Activated CD4-positive, CD25-positive, alpha-beta regulatory T cell treated with anti-CD3 and anti-CD28 coated beads, Interleukin-2, amount 50 U/mL, for 24 hours (primary cell): ENCODE data around the gene CDK4.

ENCODE experiments used
- ATAC-seq, 2 donors: fragments of 150-1000 bp; cut with Tn5 transposase; one replicate each; pipeline ENCODE4 v1.10.0; 2021; ENCODE audit warnings: mild to moderate bottlenecking in 1 of 2, moderate library complexity in 1 of 2

The CDK4 gene

DNA sequence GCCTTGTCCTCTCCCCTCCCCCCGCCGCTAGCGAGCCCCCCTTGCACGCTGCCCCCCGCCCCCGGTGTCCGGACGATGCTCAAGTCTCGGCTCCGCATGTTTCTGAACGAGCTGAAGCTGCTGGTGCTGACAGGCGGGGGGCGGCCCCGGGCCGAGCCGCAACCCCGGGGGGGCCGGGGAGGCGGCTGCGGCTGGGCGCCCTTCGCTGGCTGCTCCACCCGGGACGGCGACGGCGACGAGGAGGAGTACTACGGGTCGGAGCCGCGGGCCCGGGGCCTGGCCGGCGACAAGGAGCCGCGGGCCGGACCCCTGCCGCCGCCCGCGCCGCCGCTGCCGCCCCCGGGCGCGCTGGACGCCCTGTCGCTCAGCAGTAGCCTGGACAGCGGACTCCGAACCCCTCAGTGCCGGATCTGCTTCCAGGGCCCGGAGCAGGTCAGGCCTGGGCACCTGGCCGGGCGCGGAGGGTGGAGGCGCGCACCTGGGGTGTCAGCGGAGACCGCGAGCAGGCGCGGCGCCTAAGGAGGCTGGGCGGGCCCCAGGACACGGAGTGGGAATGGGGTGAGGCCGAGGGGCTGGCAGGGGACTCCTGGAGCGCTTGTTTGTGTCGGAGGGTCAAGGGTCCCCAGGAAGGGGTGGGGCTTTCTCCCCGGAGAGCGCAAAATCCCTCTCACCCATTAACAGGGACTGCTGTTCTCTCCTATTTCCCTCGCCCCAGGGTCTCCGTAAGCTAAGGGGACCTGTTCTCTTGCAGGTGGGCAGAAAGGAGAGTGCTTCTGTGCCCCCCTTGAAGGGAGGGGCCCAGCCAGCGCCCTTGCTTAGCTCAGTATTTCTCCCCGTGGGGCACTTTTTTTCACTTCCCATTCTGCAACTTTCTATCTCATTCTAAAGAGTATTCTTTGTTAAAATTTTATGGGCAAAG lies 3.6 kb upstream of the CDK4 start:
- ATAC-seq, result no peak

DNA sequence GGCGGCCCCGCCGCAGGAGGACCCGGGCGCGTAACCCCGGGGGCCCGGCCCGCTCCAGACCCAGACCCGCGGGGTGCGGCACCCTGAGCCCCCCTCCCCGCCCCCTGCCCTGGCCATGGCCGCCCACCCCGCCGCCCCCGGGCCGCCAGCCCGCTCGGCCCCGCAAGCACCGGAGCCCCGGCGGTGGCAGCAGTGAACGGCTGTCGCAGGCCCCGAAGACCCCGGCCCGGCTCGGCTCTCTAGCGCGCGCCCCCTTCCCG lies 3.0 kb upstream of the CDK4 start:
- ATAC-seq, result no peak

GRCh38 chr12:57754411-57755193 lies 2.5 kb upstream of the CDK4 start, which contains the start of gene MARCHF9:
Gene MARCHF9 (plus strand): TSS chr12:57755103. CDS start chr12:57755529, 426 bp downstream.
- ATAC-seq, result peak; percentile 40 to 42

DNA sequence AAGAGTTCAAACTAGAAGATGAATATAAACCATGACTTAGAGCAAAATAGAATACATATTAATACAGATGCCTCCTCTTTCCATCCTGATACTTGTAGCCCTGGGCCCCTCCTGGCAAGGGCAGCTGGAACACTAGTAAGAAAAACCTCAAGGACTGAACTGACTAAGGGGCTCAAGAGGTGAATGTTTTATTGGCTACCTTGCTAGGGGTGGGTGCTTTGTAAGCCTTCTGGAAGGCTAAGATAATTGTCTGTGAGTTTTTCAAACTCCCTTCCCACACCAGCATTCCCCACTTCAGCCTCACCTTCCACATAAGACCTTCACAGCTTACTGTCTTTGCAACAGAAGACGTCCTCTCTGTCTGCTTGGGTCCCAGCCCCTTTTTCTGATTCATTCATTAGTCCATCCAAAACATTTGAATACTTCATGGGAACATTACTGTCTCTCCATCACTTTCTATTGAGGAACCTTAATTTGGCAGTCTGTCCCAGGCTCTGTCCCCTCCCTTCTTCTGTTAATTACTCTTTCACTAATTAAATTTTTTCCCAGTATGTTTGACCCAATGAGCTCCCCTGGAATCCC lies 1.7 kb upstream of the CDK4 start:
- ATAC-seq, result no peak

- no peak for ATAC-seq
These were observed 524 bp upstream of the CDK4 start for GRCh38 chr12:57752668-57753000.

- ATAC-seq, result no peak
These were observed 700 bp downstream of the CDK4 start for GRCh38 chr12:57751432-57751787.

DNA sequence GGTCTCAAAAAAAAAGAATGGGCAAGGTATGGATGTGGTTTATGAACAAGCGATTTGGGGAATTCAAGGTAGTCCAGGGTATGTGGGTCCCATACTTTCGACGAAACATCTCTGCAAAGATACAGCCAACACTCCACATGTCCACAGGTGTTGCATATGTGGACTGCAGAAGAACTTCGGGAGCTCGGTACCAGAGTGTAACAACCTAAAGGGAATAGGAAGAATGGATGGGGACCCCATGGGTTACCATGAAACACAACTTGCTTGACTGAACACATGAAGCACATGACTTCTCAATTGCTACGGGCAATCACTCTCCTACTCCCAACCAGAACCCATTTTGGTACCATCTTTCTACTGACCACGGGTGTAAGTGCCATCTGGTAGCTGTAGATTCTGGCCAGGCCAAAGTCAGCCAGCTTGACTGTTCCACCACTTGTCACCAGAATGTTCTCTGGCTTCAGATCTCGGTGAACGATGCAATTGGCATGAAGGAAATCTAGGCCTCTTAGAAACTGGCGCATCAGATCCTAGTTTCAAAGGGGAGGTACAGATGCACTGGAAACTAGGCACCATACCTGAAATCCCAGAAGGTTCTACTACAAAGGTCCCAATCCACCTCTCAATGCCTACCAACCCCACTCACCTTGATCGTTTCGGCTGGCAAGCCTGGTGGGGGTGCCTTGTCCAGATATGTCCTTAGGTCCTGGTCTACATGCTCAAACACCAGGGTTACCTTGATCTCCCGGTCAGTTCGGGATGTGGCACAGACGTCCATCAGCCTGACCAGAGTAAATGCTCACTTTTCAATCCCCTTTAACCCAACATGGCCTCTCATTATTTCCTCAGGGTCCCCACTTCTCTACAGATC lies 1.3 kb downstream of the CDK4 start:
- no peak for ATAC-seq

GRCh38 chr12:57749061-57749460 lies 3.0 kb downstream of the CDK4 start:
- ATAC-seq, result no peak

- ATAC-seq, result no peak
These were observed 6.1 kb downstream of the CDK4 start for GRCh38 chr12:57746025-57746424.

- ATAC-seq, result no peak
These were observed 6.6 kb downstream of the CDK4 start for GRCh38 chr12:57745485-57745881.

- ATAC-seq, result peak; percentile 87 to 90
These were observed 7.2 kb downstream of the CDK4 start, which contains the start of gene TSPAN31 for GRCh38 chr12:57744777-57745484. Gene TSPAN31 (plus strand): TSS chr12:57745039. CDS start chr12:57745155, 116 bp downstream.

DNA sequence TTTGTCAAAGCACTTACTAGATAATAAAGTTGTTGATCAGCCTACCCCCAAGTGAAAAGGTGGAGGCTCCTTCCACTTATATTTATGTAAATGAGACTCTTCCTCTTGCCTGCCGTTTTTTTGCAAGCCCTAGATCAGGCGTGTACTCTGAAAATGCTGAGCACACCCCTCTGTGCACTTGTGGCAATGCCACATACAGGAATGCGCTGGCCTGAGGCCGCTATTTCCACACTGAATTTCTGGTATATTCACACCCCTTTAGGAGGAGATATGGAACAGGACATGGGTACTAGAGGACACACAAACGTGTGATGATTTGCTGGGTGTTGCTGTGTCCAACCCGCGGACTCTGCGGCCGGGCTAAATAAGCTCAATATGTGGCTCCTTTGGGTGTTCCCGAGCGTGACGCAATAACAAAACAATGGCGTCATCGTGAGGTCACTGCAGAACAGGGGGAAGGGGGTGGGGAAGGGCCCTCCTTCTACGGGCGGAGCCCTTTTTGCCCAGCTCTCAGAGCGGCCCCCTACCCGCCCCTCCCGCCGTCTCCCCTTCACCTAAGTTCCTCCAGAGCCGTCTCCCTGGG lies 7.8 kb downstream of the CDK4 start:
- peak; percentile 39 to 44 for ATAC-seq

DNA sequence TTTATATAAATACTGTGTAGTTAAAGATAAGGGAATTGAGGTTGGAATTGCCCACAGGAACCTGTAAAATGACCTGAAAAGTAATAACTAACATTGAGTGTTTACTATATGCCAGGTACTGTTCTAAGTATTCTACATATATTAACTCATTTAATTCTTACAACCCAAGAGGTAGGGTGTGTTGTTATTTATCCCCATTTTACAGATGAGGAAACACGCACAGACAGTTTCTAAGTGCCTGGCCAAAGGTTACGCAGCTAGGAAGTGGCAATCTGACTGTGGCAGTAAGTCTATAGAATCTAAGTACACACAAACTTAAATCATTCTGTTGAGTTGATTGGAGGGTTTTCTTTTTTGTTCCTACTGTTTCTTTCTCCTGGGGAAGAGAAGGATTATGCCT lies 8.3 kb downstream of the CDK4 start:
- ATAC-seq, result no peak

- peak; percentile 66 to 67 for ATAC-seq
These were observed 10.0 kb downstream of the CDK4 start for GRCh38 chr12:57741844-57742738.

DNA sequence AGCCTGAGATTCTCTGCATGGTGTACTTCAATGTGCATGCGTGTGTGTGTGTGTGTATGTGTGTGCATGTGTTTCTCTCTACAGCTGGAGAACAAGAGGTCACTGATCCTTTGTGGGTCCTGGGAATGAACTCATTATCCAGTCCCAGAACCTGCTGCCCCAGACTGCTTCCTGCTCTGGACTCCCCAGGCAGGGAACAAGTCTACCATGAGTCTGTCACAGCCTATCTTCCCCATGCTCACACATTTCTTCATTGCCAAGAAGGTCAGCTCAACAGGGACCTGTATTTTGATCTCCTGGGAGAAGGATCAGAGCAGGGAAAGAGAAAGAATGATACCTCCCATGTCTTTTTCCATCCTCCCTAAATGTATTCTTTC lies 10.7 kb downstream of the CDK4 start:
- ATAC-seq, result no peak

- ATAC-seq, result peak; percentile 61 to 64
These were observed 11.3 kb downstream of the CDK4 start for GRCh38 chr12:57740656-57741412.

GRCh38 chr12:57739914-57740538 lies 12.1 kb downstream of the CDK4 start:
- ATAC-seq, result no peak

DNA sequence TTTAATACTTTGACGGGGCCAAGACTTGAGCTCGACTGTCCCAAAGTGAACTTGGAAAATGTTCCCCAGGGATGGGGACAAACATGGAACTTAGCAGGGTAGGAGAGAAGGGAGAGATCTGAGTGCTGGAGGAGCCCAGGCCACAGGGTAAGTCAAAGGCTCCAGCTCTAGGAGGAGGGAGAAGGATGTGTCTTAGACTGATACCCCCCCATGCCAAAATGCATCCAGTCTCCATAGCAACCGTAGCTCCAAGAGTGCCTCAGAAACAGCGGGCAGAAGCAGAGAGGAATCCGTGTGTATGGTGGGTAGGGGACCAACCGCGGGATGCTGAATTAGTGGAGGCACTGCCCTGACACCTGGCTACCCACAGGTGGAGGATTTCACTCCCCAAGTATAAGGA lies 12.7 kb downstream of the CDK4 start:
- no peak for ATAC-seq

DNA sequence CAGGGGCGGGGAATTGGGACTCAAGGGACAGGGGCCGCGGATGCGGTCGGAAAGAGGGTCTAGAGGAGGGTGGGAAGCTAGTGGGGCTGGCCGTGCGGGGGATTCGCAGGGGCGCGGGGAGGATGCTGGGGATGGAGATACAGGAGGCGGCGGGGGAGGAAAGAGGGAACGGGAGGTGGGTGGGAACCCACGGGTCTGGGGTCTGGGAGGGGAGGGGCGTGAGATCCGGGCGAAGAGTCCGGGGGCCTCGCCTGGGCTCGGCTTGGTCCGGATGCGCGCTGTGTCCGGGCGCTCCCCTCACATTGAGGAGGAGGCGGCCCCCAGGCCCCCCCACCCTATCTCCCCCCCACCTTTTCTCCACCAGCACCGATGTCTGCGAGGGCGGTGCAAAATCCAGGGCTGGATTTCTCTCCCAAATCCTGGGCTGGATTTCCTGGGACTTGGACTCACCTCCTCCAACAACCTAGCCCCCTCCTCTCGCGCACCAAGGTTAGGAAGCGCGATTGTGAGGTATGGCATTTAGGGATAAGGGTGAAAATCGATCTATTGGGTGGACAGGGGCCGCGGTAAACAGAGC lies 13.4 kb downstream of the CDK4 start, which contains the start of gene AGAP2:
TSS of gene AGAP2 (minus strand) at position 82 of the 577 bp plus-strand sequence. CDS start 496 bp downstream, outside the sequence.
- ATAC-seq, result no peak
